Measurements from ENCODE around the gene BBX.

BBX gene

GRCh38 chr3:107522510-107523288 lies at the start of gene BBX:
TSS of gene BBX (plus strand) at chr3:107522962. CDS start at chr3:107710461, 187,499 bp downstream.
- DNase-seq (ENCODE audit: low read depth), result peak; percentile 78

GRCh38 chr3:107476462-107476861 lies 46.3 kb upstream of the BBX start:
- DNase-seq (ENCODE audit: low read depth), result no peak

GRCh38 chr3:107487490-107487889 lies 35.3 kb upstream of the BBX start:
- no peak for DNase-seq (ENCODE audit: low read depth)

GRCh38 chr3:107488942-107489341 lies 33.8 kb upstream of the BBX start:
- DNase-seq (ENCODE audit: low read depth), result no peak

GRCh38 chr3:107493134-107493533 lies 29.6 kb upstream of the BBX start:
- DNase-seq (ENCODE audit: low read depth), result no peak

GRCh38 chr3:107496855-107497254 lies 25.9 kb upstream of the BBX start:
- no peak for DNase-seq (ENCODE audit: low read depth)

GRCh38 chr3:107498646-107499045 lies 24.1 kb upstream of the BBX start:
- DNase-seq (ENCODE audit: low read depth), result no peak

- DNase-seq (ENCODE audit: low read depth), result no peak
These were observed 16.3 kb upstream of the BBX start for GRCh38 chr3:107506458-107506857.

GRCh38 chr3:107508331-107508730 lies 14.4 kb upstream of the BBX start:
- DNase-seq (ENCODE audit: low read depth), result no peak

GRCh38 chr3:107512108-107512507 lies 10.7 kb upstream of the BBX start:
- no peak for DNase-seq (ENCODE audit: low read depth)

GRCh38 chr3:107514453-107514852 lies 8.3 kb upstream of the BBX start:
- DNase-seq (ENCODE audit: low read depth), result no peak

GRCh38 chr3:107516475-107516874 lies 6.3 kb upstream of the BBX start:
- DNase-seq (ENCODE audit: low read depth), result no peak

- no peak for DNase-seq (ENCODE audit: low read depth)
These were observed 2.2 kb upstream of the BBX start for GRCh38 chr3:107520535-107520934.

- DNase-seq (ENCODE audit: low read depth), result no peak
These were observed 1.2 kb upstream of the BBX start for GRCh38 chr3:107521469-107522059.

- DNase-seq (ENCODE audit: low read depth), result no peak
These were observed 452 bp downstream of the BBX start for GRCh38 chr3:107523289-107523538.

GRCh38 chr3:107523539-107524325 lies 970 bp downstream of the BBX start:
- peak; percentile 35 for DNase-seq (ENCODE audit: low read depth)

GRCh38 chr3:107524326-107524840 lies 1.6 kb downstream of the BBX start:
- no peak for DNase-seq (ENCODE audit: low read depth)

- peak; percentile 49 for DNase-seq (ENCODE audit: low read depth)
These were observed 2.3 kb downstream of the BBX start for GRCh38 chr3:107524841-107525643.

- DNase-seq (ENCODE audit: low read depth), result no peak
These were observed 3.0 kb downstream of the BBX start for GRCh38 chr3:107525644-107526305.

- no peak for DNase-seq (ENCODE audit: low read depth)
These were observed 9.2 kb downstream of the BBX start for GRCh38 chr3:107531917-107532469.

- DNase-seq (ENCODE audit: low read depth), result no peak
These were observed 18.1 kb downstream of the BBX start for GRCh38 chr3:107540857-107541256.

Measured in T-helper 22 cell (primary cell).